Testis (tissue), 5 donors: ENCODE results near the gene PNPLA8. TPM values are rescaled to one million over a fixed set of nuclear protein-coding genes. Genes with fewer than 3 reads are reported as not detected.

Source experiments
- DNase-seq: peaks from one replicate; pipeline ENCODE4 v3.0.0-alpha.2; 2019
- H3K27ac ChIP-seq, 2 donors: fragments of 200-600 bp; sonication (generic); one replicate each; pipeline ENCODE4 v1.5.1; 2019
- H3K27me3 ChIP-seq: fragments of 200-600 bp; sonication (generic); one replicate; pipeline ENCODE4 v1.5.1; 2019
- H3K36me3 ChIP-seq: fragments of 200-600 bp; sonication (generic); one replicate; pipeline ENCODE4 v1.5.1; 2017; ENCODE audit warnings: low read depth; ENCODE audit errors: missing control alignments
- H3K4me1 ChIP-seq: fragments of 200-600 bp; sonication (generic); one replicate; pipeline ENCODE4 v1.5.1; 2019
- H3K4me3 ChIP-seq, 2 donors: fragments of 200-600 bp; sonication (generic); one replicate each; pipeline ENCODE4 v1.5.1; 2017 to 2019
- H3K9me3 ChIP-seq: fragments of 200-600 bp; sonication (generic); one replicate; pipeline ENCODE4 v1.5.1; 2017
- POLR2A ChIP-seq: fragments of 450-650 bp; IDR thresholded peaks from one replicate; pipeline ENCODE4 v1.6.1; 2017; ENCODE audit warnings: antibody characterized with exemption, mild to moderate bottlenecking, moderate library complexity
- WGBS, 2 donors: methylation state at CpG; one replicate each; pipeline ENCODE4 v1.1.5; 2018; 5-methylcytosine and 5-hydroxymethylcytosine counted together
- intact Hi-C: fragments of 100-400 bp; cut with DNase I; formaldehyde crosslinking; loops from one replicate; pipeline ENCODE4 v1.15.1; 2023; ENCODE audit warnings: low total_unique reads
- long read RNA-seq, 2 donors: transcript quantifications; one replicate each; lab custom pipeline, GENCODE V29; 2026
- polyA plus RNA-seq: library from polyadenylated mRNA; stranded (reverse); fragments of 350-450 nt; fragmentation: Illumina TruSeq; extraction: RNeasy Lipid Tissue Mini Kit (QIAGEN cat#74804); gene quantifications from one replicate; pipeline ENCODE4 v1.2.3, GENCODE V29; 2014; ENCODE audit warnings: low read depth, low replicate concordance; ENCODE audit not compliant: insufficient read depth
- total RNA-seq, 2 donors: library from RNA; depleted of rRNA; stranded (reverse); fragments of >200 nt; gene quantifications; one replicate each; pipeline ENCODE4 v1.2.3, GENCODE V29; 2016
- TF ChIP-seq, protein P1 (sequence below), 3 experiments: fragments of 450-650 bp in 2 of 3; fragments of 200-600 bp in 1 of 3; sonication (generic) in 1 of 3; IDR thresholded peaks; one replicate each; pipeline ENCODE4 v1.5.1; 2016 to 2019; ENCODE audit warnings: antibody characterized with exemption in 3 of 3, mild to moderate bottlenecking in 2 of 3, moderate library complexity in 1 of 3

The PNPLA8 gene, protein sequence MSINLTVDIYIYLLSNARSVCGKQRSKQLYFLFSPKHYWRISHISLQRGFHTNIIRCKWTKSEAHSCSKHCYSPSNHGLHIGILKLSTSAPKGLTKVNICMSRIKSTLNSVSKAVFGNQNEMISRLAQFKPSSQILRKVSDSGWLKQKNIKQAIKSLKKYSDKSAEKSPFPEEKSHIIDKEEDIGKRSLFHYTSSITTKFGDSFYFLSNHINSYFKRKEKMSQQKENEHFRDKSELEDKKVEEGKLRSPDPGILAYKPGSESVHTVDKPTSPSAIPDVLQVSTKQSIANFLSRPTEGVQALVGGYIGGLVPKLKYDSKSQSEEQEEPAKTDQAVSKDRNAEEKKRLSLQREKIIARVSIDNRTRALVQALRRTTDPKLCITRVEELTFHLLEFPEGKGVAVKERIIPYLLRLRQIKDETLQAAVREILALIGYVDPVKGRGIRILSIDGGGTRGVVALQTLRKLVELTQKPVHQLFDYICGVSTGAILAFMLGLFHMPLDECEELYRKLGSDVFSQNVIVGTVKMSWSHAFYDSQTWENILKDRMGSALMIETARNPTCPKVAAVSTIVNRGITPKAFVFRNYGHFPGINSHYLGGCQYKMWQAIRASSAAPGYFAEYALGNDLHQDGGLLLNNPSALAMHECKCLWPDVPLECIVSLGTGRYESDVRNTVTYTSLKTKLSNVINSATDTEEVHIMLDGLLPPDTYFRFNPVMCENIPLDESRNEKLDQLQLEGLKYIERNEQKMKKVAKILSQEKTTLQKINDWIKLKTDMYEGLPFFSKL
- total RNA-seq: 10 to 100 TPM; 23.5 to 30.1 TPM
- 14.0 TPM for polyA plus RNA-seq
- long read RNA-seq, donor 1, transcript PNPLA8-206 (10 exons, 3,462 nt): major isoform, 7 of 22 reads
- long read RNA-seq, donor 1, transcript PNPLA8-201 (11 exons, 3,490 nt): minor isoform, 5 of 22 reads
- long read RNA-seq, donor 1, partial matches to known transcripts: 10 of 22 reads
- long read RNA-seq, donor 1, other reads (novel, unspliced or antisense): 0 of 22 reads
- long read RNA-seq, donor 2, partial matches to known transcripts: 10 of 17 reads
- long read RNA-seq, donor 2, other reads (novel, unspliced or antisense): 0 of 17 reads

DNA sequence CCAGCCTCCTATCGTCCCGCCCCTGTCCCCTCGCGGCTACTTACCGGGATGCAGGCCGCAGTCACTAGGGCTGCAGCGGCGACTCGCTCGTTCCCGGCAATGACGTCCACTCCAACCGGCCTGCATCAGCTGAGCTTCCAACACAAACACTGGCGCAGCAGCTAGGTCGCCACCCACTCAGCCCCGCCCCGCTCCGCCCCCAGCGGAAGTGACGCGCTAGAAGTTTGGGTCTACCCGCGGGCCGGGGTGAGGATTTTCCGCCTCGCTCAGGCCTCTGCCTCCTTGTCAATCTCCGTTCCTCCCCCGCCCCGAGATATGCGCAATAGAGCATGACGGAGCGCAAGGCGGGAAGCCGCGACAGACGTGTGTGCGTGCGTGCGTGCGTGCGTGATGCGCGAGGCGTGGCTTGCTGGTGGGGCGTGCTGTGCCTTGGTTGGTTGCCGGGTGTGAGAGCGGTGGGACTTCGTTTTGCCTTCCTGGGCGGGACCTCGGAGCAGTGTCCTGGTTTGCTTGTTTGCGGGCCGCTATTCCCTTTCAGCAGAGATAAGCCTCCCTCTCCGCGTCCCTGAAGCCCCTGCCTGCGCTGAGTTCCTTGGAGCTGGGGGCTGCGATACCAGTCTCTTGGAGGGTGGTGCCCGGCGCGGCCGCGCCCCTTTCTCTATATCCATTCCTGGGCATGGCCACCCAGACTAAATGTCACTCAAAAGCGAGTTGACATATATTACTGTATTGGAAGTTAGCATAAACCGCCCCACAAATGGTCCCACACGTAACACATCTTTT lies at the start of gene PNPLA8:
Gene PNPLA8 (minus strand): TSS at position 151 of the 783 bp plus-strand sequence. CDS start 10,644 bp downstream, outside the sequence.
- Histone ChIP-seq H3K4me1 (peaks cover 18% of the 10 kb centered on the region), H3K27ac (peak within 1 kb of the TSS; percentile 99 to 100), H3K4me3 (peak within 1 kb of the TSS; percentile 84 to 92), H3K9me3 (no peaks in the 10 kb centered on the region), H3K27me3 (no peaks in the 10 kb centered on the region), H3K36me3 (no peaks in the 10 kb centered on the region)
- 0% methylated on average over 30 to 64 of the region's 64 CpGs for WGBS, 2 donors
- peak; percentile 100 for DNase-seq
- intact Hi-C loops: no loop called here
- TF ChIP-seq, protein P1, sequence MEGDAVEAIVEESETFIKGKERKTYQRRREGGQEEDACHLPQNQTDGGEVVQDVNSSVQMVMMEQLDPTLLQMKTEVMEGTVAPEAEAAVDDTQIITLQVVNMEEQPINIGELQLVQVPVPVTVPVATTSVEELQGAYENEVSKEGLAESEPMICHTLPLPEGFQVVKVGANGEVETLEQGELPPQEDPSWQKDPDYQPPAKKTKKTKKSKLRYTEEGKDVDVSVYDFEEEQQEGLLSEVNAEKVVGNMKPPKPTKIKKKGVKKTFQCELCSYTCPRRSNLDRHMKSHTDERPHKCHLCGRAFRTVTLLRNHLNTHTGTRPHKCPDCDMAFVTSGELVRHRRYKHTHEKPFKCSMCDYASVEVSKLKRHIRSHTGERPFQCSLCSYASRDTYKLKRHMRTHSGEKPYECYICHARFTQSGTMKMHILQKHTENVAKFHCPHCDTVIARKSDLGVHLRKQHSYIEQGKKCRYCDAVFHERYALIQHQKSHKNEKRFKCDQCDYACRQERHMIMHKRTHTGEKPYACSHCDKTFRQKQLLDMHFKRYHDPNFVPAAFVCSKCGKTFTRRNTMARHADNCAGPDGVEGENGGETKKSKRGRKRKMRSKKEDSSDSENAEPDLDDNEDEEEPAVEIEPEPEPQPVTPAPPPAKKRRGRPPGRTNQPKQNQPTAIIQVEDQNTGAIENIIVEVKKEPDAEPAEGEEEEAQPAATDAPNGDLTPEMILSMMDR (IDR thresholded peaks at IDR 0.05): peak in 2 of 3 experiments; percentile 20 to 31
- peak; percentile 95 for TF ChIP-seq POLR2A

DNA sequence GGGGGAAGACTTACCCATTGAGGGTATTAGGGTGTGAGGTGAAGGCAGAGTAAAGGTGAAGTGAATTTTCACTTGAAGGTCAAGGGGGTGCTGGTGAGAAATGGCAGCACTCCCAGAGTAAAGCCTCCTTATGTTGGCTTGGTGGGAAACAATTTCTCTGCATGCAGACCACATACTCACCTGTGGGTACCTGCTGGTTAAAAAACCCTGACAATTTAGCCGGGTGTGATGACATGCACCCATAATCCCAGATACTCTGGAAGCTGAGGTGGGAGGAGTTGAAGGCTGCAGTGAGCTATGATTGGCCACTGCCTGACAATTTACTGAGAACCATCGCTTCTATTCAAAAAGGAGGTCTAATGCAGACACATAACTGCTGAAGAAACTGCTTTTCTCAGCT lies 49.2 kb upstream of the PNPLA8 start:
- no peak for TF ChIP-seq POLR2A
- TF ChIP-seq, protein P1 (IDR thresholded peaks at IDR 0.05): no peak
- no peak for DNase-seq
- no peaks in the 10 kb centered on the region for H3K4me1 ChIP-seq
- intact Hi-C loops: no loop called here
- H3K36me3 ChIP-seq: no peaks in the 10 kb centered on the region
- no peak overlapping the region for H3K27ac ChIP-seq
- H3K27me3 ChIP-seq: no peaks in the 10 kb centered on the region
- H3K9me3 ChIP-seq: no peaks in the 10 kb centered on the region
- H3K4me3 ChIP-seq: no peak overlapping the region
- 86 to 88% methylated on average over 2 of the region's 2 CpGs for WGBS, 2 donors

DNA sequence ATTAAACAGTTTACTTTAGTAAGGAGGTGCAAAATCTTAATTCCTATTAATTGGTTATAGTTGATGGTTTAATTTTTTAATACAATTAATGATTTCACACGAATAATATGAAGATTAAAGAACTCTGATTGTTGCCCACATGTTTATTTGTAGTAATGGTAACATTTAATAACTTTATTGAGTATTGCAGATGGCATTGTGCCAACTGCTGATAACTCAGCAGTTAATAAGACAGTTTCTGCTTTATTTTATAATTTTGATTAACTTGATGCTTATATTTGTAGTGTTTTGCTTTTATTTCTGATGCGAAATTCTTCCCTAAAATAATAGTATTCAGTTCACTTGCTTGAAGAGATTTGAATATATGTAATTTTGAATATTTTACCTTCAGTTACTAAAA lies 46.5 kb upstream of the PNPLA8 start:
- TF ChIP-seq POLR2A: no peak
- TF ChIP-seq, protein P1 (IDR thresholded peaks at IDR 0.05): no peak
- Histone ChIP-seq H3K27ac (no peak overlapping the region), H3K4me3 (no peak overlapping the region), H3K36me3 (no peaks in the 10 kb centered on the region), H3K4me1 (no peaks in the 10 kb centered on the region), H3K27me3 (no peaks in the 10 kb centered on the region), H3K9me3 (no peaks in the 10 kb centered on the region)
- intact Hi-C loops: no loop called here
- WGBS, 2 donors: 84 to 89% methylated on average over 2 of the region's 2 CpGs
- DNase-seq: no peak

DNA sequence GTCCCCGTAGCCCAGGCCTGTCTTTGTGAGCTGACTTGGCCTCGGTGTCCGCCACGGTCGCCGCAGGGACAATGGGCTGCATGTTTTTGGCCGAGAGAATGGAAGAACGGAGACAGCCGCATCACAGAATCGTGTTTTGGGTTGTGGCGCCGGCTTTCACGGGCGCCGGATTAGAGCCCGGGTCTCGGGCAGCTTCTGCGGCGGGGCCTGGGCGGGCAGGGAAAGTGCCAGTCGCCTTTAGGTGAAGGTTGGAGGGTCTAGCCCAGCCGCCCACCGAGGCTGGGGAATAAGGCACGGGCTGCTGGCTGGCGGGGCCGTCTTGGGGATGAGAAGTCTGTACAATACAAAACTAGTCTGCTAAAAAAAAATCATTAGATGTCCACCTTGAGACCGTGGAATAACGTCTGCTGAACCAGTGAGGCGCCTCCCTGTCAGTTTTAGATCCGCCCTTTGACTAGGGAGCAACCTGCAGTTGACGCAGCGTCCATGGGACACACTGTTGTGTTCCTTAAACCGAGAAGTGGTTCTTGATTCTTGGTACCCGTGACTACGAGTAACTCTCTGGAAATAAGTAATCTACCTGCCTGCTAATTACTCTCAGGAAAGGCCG lies 44.3 kb upstream of the PNPLA8 start:
- peak overlapping the region; percentile 84 to 95 for H3K4me3 ChIP-seq
- H3K9me3 ChIP-seq: no peaks in the 10 kb centered on the region
- WGBS, 2 donors: 0 to 1% methylated on average over 26 to 36 of the region's 36 CpGs
- intact Hi-C loops: no loop called here
- TF ChIP-seq, protein P1 (IDR thresholded peaks at IDR 0.05): no peak
- no peak for TF ChIP-seq POLR2A
- H3K4me1 ChIP-seq: no peaks in the 10 kb centered on the region
- peak; percentile 63 for DNase-seq
- H3K36me3 ChIP-seq: no peaks in the 10 kb centered on the region
- H3K27me3 ChIP-seq: no peaks in the 10 kb centered on the region
- H3K27ac ChIP-seq: peak overlapping the region; percentile 96 to 99
